ENCODE measurements around the gene DIDO1.

The DIDO1 gene

GRCh38 chr20:62967628-62968351, 41.5 kb upstream of the DIDO1 start:
- no peak overlapping the region for H3K4me3 ChIP-seq (ENCODE audit: low read length)
- no peaks in the 10 kb centered on the region for H3K9me3 ChIP-seq (ENCODE audit: control insufficient read depth, low read length)
- DNase-seq (ENCODE audit: low read depth): no peak
- H3K9ac ChIP-seq (ENCODE audit: low read length): no peak overlapping the region
- H3K4me1 ChIP-seq (ENCODE audit: control insufficient read depth, insufficient read depth, low read length): peaks cover 4% of the 10 kb centered on the region
- no peaks in the 10 kb centered on the region for H3K36me3 ChIP-seq (ENCODE audit: control insufficient read depth, insufficient read depth, low read length, severe bottlenecking)
- peaks cover 23% of the 10 kb centered on the region for H3K27me3 ChIP-seq (replicated peaks; ENCODE audit: control insufficient read depth, insufficient read depth, low read length)

GRCh38 chr20:62967149-62967501, 40.8 kb upstream of the DIDO1 start:
- Histone ChIP-seq H3K4me1 (ENCODE audit: control insufficient read depth, insufficient read depth, low read length) (peaks cover 4% of the 10 kb centered on the region), H3K36me3 (ENCODE audit: control insufficient read depth, insufficient read depth, low read length, severe bottlenecking) (no peaks in the 10 kb centered on the region), H3K4me3 (ENCODE audit: low read length) (no peak overlapping the region), H3K9ac (ENCODE audit: low read length) (no peak overlapping the region), H3K9me3 (ENCODE audit: control insufficient read depth, low read length) (no peaks in the 10 kb centered on the region), H3K27me3 (replicated peaks; ENCODE audit: control insufficient read depth, insufficient read depth, low read length) (peaks cover 20% of the 10 kb centered on the region)
- DNase-seq (ENCODE audit: low read depth): no peak

GRCh38 chr20:62966212-62967148, 40.2 kb upstream of the DIDO1 start:
- Histone ChIP-seq H3K4me1 (ENCODE audit: control insufficient read depth, insufficient read depth, low read length) (peaks cover 4% of the 10 kb centered on the region), H3K36me3 (ENCODE audit: control insufficient read depth, insufficient read depth, low read length, severe bottlenecking) (no peaks in the 10 kb centered on the region), H3K9ac (ENCODE audit: low read length) (no peak overlapping the region), H3K27me3 (replicated peaks; ENCODE audit: control insufficient read depth, insufficient read depth, low read length) (peaks cover 14% of the 10 kb centered on the region), H3K4me3 (ENCODE audit: low read length) (no peak overlapping the region), H3K9me3 (ENCODE audit: control insufficient read depth, low read length) (no peaks in the 10 kb centered on the region)
- no peak for DNase-seq (ENCODE audit: low read depth)

GRCh38 chr20:62965363-62965771, 39.1 kb upstream of the DIDO1 start:
- DNase-seq (ENCODE audit: low read depth): no peak
- peaks cover 7% of the 10 kb centered on the region for H3K27me3 ChIP-seq (replicated peaks; ENCODE audit: control insufficient read depth, insufficient read depth, low read length)
- H3K9ac ChIP-seq (ENCODE audit: low read length): no peak overlapping the region
- peaks cover 4% of the 10 kb centered on the region for H3K4me1 ChIP-seq (ENCODE audit: control insufficient read depth, insufficient read depth, low read length)
- H3K9me3 ChIP-seq (ENCODE audit: control insufficient read depth, low read length): no peaks in the 10 kb centered on the region
- no peaks in the 10 kb centered on the region for H3K36me3 ChIP-seq (ENCODE audit: control insufficient read depth, insufficient read depth, low read length, severe bottlenecking)
- H3K4me3 ChIP-seq (ENCODE audit: low read length): no peak overlapping the region

- Histone ChIP-seq H3K4me1 (ENCODE audit: control insufficient read depth, insufficient read depth, low read length) (peaks cover 4% of the 10 kb centered on the region), H3K36me3 (ENCODE audit: control insufficient read depth, insufficient read depth, low read length, severe bottlenecking) (no peaks in the 10 kb centered on the region), H3K27me3 (replicated peaks; ENCODE audit: control insufficient read depth, insufficient read depth, low read length) (peaks cover 4% of the 10 kb centered on the region), H3K9ac (ENCODE audit: low read length) (no peak overlapping the region), H3K9me3 (ENCODE audit: control insufficient read depth, low read length) (no peaks in the 10 kb centered on the region), H3K4me3 (ENCODE audit: low read length) (no peak overlapping the region)
- no peak for DNase-seq (ENCODE audit: low read depth)
Measured at GRCh38 chr20:62964700-62965099, 38.4 kb upstream of the DIDO1 start.

GRCh38 chr20:62963614-62964397, 37.5 kb upstream of the DIDO1 start:
- Histone ChIP-seq H3K4me3 (ENCODE audit: low read length) (no peak overlapping the region), H3K4me1 (ENCODE audit: control insufficient read depth, insufficient read depth, low read length) (peaks cover 2% of the 10 kb centered on the region), H3K9ac (ENCODE audit: low read length) (no peak overlapping the region), H3K36me3 (ENCODE audit: control insufficient read depth, insufficient read depth, low read length, severe bottlenecking) (no peaks in the 10 kb centered on the region), H3K9me3 (ENCODE audit: control insufficient read depth, low read length) (no peaks in the 10 kb centered on the region), H3K27me3 (replicated peaks; ENCODE audit: control insufficient read depth, insufficient read depth, low read length) (peaks cover 4% of the 10 kb centered on the region)
- DNase-seq (ENCODE audit: low read depth): no peak

- Histone ChIP-seq H3K4me3 (ENCODE audit: low read length) (no peak overlapping the region), H3K27me3 (replicated peaks; ENCODE audit: control insufficient read depth, insufficient read depth, low read length) (peaks cover 4% of the 10 kb centered on the region), H3K4me1 (ENCODE audit: control insufficient read depth, insufficient read depth, low read length) (no peaks in the 10 kb centered on the region), H3K9me3 (ENCODE audit: control insufficient read depth, low read length) (no peaks in the 10 kb centered on the region), H3K9ac (ENCODE audit: low read length) (no peak overlapping the region), H3K36me3 (ENCODE audit: control insufficient read depth, insufficient read depth, low read length, severe bottlenecking) (no peaks in the 10 kb centered on the region)
- no peak for DNase-seq (ENCODE audit: low read depth)
Measured at GRCh38 chr20:62962891-62963613, 36.7 kb upstream of the DIDO1 start.

- H3K4me3 ChIP-seq (ENCODE audit: low read length): no peak overlapping the region
- H3K9ac ChIP-seq (ENCODE audit: low read length): no peak overlapping the region
- peaks cover 4% of the 10 kb centered on the region for H3K27me3 ChIP-seq (replicated peaks; ENCODE audit: control insufficient read depth, insufficient read depth, low read length)
- no peaks in the 10 kb centered on the region for H3K4me1 ChIP-seq (ENCODE audit: control insufficient read depth, insufficient read depth, low read length)
- no peaks in the 10 kb centered on the region for H3K9me3 ChIP-seq (ENCODE audit: control insufficient read depth, low read length)
- no peaks in the 10 kb centered on the region for H3K36me3 ChIP-seq (ENCODE audit: control insufficient read depth, insufficient read depth, low read length, severe bottlenecking)
- DNase-seq (ENCODE audit: low read depth): no peak
Measured at GRCh38 chr20:62962221-62962879, 36.0 kb upstream of the DIDO1 start.

GRCh38 chr20:62961799-62962198, 35.5 kb upstream of the DIDO1 start:
- Histone ChIP-seq H3K4me3 (ENCODE audit: low read length) (no peak overlapping the region), H3K4me1 (ENCODE audit: control insufficient read depth, insufficient read depth, low read length) (no peaks in the 10 kb centered on the region), H3K27me3 (replicated peaks; ENCODE audit: control insufficient read depth, insufficient read depth, low read length) (peaks cover 4% of the 10 kb centered on the region), H3K9me3 (ENCODE audit: control insufficient read depth, low read length) (no peaks in the 10 kb centered on the region), H3K9ac (ENCODE audit: low read length) (no peak overlapping the region), H3K36me3 (ENCODE audit: control insufficient read depth, insufficient read depth, low read length, severe bottlenecking) (no peaks in the 10 kb centered on the region)
- no peak for DNase-seq (ENCODE audit: low read depth)

- no peak overlapping the region for H3K4me3 ChIP-seq (ENCODE audit: low read length)
- H3K36me3 ChIP-seq (ENCODE audit: control insufficient read depth, insufficient read depth, low read length, severe bottlenecking): no peaks in the 10 kb centered on the region
- no peak for DNase-seq (ENCODE audit: low read depth)
- H3K9me3 ChIP-seq (ENCODE audit: control insufficient read depth, low read length): no peaks in the 10 kb centered on the region
- peaks cover 4% of the 10 kb centered on the region for H3K27me3 ChIP-seq (replicated peaks; ENCODE audit: control insufficient read depth, insufficient read depth, low read length)
- no peak overlapping the region for H3K9ac ChIP-seq (ENCODE audit: low read length)
- H3K4me1 ChIP-seq (ENCODE audit: control insufficient read depth, insufficient read depth, low read length): no peaks in the 10 kb centered on the region
Measured at GRCh38 chr20:62961310-62961783, 35.0 kb upstream of the DIDO1 start.

Data from adipocyte (in vitro differentiated cells).